ENCODE measurements around the gene ALDOC.
A peak's percentile ranks its signal among the peaks of the same experiment; 100 is the strongest.
"Not testable (repeated sequence)": the region's sequence is repeated elsewhere in the genome, so short reads cannot be mapped to it uniquely, and the experiment has no call there.

The ALDOC gene

DNA sequence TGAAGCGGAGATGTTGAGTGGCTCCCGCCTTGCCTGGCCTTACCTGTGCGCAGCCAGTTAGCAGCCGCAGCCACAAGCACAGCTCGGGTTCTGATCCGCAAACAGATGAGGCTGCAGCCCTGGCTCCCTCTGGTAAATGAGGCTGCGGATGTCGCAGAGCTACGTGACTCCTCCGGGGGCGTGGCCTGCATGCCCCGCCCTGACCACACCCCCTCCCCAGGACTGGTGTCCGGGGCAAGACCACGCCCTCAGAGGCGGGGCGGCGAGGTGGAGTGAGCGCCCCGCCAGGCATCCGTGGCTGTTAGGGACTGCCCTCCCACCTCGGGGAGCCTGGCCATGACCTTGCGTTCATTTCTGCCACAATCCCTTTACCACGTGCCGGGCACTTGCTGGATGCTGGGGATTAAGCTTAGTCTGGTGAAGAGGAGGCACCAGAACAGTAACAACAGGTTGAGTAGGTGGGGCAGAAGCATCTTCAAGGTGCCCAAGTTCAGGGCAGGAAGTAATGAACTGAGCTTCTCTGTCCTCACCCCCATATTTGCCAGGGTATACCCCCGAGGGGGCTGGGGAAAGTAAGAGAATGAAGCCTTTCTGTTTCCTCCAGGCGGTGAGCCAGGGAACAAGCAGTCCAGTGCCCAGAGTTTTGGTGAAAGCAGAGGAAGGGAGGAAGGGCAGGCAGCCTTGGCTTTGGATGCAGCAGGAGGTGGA, at the start of gene ALDOC:
TSS of gene ALDOC (minus strand) at position 138 of the 708 bp plus-strand sequence. CDS start 1,363 bp downstream, outside the sequence.
- DNase-seq = peak; percentile 98

DNA sequence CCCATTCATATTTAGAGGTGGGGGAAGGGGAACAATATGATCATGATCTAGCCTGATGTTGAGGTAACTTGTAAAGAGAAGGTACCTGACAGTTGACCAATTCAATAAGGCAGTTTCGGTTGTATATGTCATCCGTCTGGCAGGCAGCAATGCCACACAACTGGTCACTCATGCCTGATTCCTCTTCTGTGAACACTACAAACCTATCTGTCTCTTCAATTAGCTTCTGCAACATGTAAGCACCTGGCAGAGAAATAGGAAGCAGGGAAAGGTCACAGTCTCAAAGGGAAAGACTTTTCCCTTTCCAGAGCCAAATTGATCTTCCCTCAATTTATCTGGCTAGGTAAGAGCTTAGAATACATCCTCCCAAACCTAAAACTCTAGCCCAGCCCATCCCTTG, 47.5 kb upstream of the ALDOC start:
- DNase-seq = no peak

DNA sequence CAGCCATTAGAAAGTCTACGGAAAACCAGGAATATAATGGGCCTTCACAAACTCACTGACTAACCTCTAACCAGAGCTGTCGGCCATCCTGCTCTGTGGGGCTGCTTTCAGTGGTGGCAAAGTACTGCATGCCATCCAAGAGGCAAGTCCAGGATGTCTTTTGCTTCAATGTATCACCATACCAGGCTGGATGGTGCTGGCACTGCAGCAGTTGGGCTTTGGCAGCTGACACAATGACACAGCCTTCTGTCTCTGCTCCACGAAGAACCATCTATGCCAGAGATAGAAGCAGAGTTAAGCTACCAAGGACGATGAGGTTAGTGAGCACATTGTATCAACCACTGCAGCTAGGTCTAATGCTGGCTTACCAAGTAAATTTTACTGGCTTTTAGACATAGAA, 47.0 kb upstream of the ALDOC start:
- DNase-seq = no peak

DNA sequence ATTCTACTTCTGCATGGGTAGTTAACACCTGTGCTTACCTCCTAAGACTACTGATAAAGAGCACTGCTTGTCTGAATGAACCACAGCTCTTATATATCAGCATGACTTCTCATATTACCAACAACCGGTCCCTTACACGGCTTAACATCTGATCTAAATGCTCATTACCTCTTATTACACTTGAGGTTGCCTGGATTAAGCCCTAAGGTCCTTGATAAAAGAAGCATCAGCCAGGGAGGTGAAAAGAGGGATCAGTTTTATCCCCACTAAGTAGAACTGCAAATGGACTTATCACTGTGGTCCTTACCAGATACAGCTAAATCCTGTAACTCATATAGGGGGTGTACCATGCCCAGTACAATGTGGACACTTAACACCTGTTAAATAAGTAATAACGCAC, 45.5 kb upstream of the ALDOC start:
- no peak for DNase-seq

DNA sequence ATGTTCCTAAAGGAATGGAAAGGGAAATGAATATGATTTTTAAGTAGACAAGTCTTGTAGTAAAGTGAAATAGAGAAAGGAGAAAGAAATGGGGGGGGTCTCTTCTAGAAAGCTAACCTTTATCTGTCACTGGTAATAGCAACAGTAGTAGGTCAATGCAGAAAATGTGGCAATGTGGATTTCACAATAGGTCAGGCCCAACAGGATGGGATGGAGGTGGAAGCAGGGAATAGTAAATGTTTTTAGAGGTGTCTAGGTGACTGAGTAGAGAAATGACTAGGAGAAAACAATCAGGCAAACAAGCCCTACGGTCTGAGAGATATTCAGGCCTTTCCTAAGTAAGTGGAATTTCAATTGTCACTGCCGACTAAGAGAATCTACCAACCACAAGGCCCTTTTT, 43.3 kb upstream of the ALDOC start:
- no peak for DNase-seq

DNA sequence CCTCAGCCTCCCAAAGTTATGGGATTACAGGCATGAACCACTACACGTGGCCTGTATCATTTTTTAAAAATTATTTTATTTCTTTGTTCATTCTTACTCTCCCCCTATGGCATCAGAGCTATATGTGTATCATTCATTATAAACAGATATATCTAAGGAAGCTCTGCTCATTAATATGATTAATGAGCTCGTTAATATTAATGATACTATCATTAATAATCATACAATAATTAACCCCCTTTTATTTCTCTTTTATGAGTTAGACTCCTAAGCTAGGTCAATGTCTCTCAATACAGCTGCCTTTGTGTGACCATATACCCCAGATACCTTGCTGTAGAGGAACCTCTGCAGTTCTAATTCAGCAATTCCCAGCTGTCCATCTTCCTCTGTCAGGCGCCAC, 41.8 kb upstream of the ALDOC start:
- DNase-seq = no peak

DNA sequence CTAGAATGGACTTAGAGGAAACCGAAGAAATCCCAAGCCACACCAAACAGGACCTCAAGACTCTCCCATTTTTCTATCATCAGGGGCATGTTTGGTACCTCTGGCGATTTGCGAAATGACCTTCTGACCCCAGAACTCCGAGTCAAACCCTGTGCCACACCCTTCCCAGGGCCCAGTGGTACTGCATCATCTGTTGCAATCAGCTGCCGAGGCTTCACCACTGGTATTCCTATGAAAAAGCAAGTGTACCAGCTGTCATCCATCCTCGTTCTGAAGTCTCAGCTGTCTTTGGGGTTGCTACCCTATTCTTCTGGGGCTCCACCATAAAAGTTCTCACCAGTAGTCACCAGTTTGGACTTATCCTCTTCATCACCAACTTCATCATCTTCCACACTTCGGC, 39.6 kb upstream of the ALDOC start:
- no peak for DNase-seq

DNA sequence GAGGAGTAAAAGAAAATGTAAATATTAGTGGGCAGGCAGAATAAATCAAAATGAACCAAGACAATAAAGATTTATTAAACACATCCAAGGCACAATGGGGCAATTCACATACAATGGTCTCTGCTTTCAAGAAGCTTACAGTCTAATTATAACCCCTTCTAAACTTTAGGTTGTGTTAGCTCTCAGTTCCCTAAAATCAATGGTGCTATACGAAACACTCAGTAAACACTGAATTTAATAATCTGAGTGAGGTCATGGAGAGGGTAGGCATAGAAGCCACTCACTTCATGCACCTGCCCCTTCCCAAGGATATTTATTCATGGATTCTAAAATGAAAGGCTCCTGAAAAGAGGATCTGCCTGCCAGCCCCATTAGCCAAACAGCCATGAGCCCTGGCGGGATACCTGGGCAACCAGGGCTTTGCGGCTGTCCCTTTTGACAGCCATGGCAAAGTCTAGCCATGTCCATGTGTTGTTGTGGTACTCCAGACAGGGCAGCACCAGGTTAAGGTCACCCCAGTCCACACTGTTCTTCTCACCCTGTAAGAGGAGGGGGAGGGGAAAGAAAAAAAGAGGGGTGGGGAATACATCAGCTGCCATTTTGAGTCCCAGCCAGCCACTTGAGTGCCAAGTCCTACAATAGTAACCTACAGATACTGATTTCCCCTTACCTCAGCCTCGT, 38.7 kb upstream of the ALDOC start:
- DNase-seq = no peak

DNA sequence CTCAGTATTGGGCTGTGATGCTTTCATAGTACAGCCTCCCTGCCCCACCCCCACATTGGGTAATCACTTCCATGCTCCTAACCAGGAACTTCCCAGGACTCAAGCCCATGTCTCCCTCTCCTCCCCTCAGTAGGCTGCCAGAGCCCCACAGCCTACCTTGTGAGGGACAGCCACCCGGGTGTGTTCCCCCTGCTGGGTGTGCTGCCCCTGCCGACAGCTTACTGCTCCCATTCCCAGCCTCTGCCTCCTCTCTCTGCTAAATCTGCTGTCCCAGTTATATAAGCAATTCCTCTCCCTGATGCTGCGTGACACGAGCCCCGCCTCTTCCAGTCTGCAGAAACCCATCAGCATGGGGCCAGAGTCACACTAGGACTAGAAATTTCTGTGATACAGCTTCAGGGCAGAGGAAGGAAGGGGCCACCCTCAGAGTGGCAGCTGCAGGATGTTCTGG, 37.3 kb upstream of the ALDOC start, which contains the start of gene RSKR:
TSS of gene RSKR (minus strand) at position 255 of the 451 bp plus-strand sequence. CDS start at position 231, 24 bp downstream.
- no peak for DNase-seq

DNA sequence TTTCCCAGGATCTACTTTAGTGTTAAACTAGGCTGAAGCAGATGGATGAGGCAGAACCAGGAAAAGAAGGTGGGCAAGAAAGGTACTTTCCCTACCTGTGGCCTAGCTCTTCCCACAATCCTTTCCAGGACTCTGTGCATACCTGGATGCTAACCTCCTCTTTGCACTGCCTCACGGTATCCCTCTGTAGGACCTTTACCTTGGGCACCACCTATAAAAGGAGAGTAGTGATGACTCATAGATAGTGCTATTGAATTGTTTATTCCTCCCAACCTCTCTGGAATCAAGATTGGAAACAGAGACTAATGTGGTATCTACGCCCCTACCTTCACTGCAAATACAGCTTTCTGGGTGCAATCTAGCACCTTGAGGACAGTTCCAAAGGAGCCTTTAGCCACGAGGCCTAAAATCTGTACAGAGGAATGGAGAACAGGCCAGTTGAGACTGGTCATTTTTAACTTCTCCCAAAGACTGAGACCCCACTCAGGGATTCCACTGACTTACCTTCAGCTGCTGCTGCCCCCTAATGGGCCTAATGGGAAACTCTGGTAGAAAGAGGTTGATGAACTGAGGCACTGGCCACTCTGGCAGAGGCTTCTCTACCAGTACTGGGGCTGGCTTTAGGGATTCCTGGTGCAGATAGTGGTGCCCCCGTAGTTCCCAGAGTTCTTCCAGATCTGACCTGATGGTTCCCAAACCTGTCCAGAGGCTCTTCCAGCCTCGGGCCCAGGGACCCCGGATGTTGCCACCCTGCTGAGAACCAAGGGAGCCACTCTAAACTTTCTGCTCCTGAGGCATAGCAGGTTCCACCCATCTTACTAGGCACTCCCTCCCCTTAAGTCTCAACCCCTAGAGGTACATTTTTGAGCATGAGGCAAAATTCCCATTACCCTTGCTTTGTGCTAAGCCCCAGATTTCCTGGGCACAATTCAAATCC, 36.5 kb upstream of the ALDOC start:
- peak; percentile 48 for DNase-seq

DNA sequence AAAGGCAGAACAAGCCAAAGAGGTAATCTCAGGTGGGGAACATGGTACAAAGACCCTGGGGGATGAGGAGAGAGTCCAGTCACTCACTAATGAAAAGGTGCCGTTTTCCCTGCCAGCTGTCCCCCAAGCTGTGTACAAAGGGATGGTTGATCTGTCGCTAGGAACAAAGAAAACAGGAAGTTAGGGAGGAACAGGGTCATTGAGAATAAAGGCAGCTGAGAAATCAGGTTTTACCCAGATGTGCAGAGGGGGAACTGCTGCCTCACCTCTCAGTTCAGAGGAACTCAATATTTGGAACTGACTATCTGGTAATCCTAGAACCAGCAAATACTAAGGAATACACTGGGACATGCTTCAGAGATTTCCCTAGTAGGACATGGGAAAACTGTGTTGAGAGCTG, 35.8 kb upstream of the ALDOC start:
- DNase-seq = no peak

DNA sequence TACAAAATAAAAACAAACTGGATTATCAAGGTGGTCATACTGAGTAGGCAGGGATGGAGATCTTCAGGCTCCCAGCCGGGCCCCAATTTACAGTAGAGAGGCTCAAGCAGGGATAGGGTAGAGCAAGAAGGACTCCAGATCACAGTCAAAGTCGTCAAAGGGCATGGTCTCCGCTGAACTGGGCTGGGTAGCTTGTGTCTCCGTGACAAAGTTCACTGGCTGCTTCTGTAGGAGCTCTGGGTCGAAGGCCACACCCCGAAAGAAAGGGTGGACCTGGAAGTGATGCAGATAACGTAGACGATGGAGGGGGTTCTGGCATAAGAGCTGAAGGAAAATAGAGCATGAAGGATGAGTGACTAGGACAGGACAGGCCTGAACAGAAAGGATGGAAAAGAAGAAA, 33.7 kb upstream of the ALDOC start:
- no peak for DNase-seq

DNA sequence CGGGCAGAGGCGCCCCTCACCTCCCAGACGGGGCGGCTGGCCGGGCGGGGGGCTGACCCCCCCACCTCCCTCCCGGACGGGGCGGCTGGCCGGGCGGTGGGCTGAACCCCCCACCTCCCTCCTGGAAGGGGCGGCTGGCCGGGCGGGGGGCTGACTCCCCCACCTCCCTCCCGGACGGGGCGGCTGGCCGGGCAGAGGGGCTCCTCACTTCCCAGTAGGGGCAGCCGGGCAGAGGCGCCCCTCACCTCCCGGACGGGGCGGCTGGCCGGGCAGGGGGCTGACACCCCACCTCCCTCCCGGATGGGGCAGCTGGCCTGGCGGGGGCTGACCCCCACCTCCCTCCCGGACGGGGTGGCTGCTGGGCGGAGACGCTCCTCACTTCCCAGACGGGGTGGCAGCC, 27.3 kb upstream of the ALDOC start:
- DNase-seq = not testable (repeated sequence)

DNA sequence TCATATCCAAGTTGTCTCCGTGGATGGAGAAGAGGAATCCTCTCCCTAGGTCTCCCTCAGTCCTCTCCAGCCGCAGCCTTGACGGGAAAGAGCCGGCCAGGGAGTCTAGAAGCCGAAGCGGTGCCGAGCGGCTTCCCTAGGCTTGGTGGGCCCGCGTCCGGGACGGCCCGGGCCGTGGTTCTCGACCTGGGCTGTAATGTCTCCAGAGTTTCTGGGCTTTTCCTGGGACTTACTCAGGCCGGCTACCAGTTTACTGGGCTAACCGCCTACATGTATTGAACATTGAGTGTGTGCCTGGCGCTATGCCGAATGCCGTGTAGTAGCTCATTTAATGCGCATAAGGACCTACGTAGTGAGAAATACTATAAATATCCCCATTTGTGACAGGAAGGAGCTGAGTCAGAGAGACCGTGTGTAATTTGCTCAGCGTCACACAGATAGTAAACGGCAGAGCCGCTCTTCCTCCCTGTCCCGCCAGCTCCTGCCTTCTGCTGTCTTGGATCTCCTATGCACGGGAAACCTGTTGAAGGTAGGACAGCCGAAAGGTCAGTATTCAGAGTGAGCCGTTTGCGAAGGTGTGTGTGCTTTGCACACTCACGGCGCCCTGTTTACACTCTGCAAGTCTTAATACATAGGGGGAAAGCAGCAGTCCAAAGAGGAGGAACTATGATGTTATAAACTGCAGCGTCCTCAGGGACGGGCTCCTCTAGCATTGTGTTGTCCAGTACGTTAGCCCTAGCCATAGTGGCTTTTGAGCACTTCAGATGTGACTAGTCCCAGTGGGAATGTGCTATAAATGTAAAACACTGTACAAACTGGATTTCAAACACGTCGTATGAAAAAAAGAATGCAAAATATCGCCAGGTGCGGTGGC, 22.9 kb upstream of the ALDOC start:
- DNase-seq = peak; percentile 92

DNA sequence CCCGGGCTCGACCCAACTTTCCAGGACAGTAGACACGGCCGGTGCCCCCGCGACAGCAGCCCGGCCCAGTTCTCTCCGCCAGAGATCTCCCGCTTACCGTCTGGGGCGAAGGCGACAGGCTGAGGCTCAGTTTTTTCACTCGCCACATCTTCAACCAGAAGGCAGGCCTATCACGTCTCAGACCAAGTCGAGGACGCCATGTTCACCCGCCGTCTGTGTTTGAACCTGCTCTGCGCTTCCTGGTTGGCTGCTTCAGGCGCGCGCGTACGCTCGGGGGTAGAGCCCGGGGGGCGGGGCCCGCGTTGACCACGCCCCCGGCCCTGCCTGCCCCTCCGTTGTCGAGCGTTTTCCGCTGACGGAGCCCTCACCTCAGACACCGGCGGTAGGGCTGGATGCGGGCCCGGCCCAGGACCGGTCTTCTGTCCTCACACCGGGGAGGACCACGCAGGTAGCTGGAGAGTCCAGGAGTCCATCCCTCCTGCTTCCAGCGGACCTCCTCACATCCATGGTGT, 22.2 kb upstream of the ALDOC start, which contains the start of gene SPAG5:
TSS of gene SPAG5 (minus strand) at position 227 of the 512 bp plus-strand sequence. CDS start at position 148, 79 bp downstream.
- peak; percentile 95 for DNase-seq

DNA sequence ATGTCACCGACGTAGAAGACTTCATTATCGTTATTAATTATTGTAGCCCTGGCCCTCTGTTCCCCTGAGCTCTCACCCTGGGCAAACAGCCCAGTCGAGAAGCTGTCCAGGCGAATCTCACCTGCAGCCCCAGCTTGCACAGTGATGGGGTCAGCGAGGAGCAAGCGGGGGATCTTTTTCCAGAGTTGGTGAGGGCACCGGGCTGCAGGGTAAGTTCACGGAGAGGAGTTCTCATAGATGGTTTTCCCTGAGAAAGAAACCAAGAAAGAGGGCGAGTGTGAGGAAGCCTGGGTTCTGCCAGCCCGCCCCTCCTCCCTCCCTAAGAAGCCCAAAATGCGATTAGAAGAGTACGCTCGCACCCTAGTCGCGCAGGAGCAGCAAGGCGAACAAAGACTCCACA, 21.7 kb upstream of the ALDOC start:
- DNase-seq = no peak

DNA sequence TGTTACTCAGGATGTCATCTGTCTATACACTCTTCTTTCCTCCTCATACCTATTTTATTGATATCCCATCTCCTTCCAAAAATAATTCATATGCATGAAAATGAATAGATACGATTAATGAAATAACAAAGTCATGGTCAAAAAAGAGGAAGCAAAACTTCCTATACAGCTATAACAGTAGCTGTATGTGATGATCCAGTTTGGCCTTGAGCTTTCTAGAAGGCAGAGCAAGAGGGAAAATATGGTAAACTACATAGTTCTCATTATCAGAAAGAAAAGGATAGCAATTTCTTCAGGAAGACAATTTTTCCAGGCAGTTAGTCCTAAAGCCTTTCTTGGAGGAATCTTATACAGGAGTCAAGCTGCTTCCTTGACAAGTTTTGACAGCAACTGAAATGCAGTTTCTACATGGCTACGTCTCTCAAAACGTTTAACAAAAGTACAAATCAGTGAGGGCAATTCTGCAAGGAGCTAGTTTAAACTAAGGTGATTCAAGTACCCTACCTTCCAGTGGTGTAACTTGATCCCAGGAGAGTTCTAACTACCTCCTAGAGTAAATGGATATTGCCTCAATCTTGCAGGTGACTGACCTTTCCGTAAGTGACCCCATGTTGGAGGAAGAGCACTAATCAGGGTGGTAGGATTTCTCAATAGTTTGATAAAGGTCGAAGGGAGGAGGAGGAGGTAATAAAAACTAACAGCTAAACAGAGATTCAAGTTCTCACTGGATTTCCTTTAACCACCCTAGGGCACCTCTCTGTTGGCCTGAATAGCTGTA, 21.1 kb upstream of the ALDOC start:
- peak; percentile 43 for DNase-seq

DNA sequence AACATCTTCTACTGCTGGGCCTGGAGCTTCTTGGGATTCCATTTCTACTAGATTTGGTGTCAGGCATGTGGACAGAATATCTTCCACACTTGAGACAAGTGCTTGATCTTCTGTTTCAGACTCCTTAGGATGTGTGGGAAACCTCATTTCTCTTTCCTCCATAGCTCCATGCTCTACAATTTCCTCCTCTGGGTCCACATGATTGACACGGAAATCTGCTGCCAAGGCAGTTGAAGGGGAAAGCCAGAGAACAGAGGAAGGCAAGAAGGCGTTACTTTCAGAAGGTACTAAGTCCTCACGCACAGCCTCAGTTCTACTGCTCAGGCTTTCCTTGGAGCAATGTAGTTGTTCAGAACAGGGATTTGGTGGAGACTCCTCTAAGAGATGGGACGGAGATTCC, 15.6 kb upstream of the ALDOC start:
- DNase-seq = no peak

DNA sequence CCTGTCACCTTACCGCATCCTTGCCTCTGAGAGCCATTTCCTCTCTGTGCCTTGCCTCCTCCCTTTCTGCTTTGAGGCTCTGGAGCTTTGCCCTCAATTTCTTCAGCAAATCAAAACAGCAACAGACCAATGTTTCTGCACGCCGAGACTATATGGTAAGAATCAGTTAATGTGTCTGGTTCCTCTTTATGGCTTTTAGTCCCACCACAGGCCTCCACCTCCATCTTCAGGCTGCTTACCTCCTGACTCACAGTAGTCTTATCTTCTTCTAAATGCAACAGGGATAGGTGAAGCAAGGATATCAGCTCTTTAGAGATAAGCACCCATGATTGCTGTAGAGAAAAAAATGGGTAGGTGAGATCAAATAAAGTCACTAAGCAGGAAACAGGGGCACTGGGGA, 9.2 kb upstream of the ALDOC start:
- no peak for DNase-seq

DNA sequence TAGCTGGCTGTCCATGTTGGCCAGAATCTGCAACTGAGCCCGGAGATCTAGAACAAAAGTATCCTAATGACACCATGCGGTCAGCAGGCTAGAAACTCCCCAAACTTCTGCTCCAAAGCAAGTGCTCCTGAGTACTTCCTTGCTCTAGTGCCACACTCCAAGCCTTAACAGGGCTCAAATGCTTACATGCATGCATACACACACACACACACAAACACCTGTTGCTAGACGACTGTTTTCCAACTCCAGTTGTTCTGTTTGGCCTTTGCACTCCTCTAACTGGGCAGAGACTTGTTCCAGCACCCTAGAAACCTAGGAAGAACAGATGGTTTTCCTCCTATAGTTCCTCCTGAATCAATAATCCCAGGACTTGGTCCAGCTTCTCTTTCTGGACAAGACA, 7.7 kb upstream of the ALDOC start:
- DNase-seq = no peak

DNA sequence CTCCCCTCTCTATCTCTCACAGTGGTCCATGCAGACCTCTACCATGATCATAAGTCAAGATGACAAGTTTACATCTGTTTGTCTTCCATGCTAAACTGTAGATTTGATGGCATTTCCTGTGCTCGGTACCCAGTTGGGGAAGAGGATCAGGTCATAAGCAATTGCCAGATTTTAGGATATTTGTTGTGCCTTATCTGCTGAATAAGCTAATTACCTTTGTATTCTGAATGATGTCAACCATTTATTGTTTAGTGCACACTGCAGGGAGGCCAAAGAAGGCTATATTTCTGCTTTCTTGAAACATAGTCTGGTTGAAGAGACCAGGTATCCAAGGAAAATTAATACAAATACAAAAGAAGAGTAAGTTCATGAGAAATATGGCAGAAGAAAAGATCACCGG, 5.8 kb upstream of the ALDOC start:
- DNase-seq = no peak
